ENCODE data around the gene HTR1D. TPM values are rescaled to one million over a fixed set of nuclear protein-coding genes. Genes with fewer than 3 reads are reported as not detected.

Gene HTR1D
- total RNA-seq, 1 donor from 2014 or later, result not detected

DNA sequence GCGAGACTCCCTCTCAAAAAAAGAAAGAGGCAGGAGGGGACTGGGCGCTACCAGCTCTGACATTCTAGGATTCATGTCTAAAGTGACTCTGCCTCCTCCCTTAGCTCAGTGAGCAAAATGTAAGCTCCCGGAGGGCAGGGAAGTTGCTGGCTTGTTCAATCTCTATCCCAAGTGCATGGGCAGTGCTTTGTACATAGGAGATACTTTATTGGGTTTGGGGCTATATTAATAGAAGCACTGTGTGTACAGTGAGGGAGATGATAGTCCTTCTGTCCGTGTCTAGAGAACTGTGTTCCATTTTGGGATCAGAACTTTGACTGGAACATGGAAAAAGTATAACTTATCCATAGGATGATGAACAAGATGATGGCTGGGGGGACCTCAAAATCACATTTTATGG lies 31.9 kb downstream of the HTR1D start:
- DNase-seq (ENCODE audit: low spot score), result no peak

DNA sequence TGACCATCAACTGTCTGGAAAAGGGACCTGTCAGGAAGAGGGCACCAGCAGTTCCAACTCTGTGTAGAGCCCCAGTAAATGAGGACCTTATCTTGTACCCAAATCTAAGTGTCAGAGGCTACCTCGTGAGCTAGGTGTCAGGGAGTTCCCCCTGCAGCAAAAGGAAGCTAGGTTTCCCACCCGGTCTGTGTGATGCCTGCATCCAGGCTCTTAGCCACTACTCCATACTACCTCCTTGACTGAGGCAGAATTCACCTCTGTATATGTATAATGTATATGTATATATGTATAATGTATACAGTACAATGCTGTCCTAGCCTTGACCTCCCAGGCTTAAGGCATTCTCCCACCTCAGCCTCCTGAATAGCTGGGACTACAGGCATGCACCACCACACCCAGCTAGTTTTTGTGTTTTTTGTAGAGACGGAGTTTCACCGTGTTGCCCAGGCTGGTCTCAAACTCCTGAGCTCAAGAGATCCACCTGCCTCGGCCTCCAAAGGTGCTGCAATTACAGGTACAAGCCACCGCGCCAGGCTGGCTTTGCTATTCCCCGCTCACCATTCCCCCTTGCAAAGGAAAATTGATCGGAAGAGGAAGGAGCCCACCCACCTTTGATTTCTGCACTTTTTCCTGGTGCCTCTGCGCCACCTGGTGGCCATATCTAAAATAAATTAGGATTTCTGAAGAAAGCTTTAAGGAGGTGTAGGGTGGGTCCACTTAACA lies 32.9 kb downstream of the HTR1D start:
- DNase-seq (ENCODE audit: low spot score), result no peak

DNA sequence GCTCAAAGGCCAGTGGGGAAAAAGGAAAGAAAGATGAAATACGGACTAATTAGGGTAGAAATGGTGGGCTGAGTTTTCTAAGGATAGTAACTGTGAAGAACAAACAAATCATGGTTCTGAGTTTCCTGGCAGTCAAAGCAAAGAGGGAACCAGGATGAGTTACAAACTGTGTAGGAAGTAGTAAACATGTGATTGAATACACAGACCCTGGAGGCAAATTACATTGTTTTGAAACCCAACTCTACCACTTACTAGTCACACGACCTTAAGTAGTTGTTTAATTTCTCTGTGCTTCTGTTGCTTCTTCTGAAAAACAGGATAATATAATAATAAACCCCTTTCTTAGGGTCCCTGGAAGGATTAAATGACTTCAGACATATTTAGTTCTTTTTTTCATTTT lies 37.4 kb downstream of the HTR1D start:
- DNase-seq (ENCODE audit: low spot score), result no peak

DNA sequence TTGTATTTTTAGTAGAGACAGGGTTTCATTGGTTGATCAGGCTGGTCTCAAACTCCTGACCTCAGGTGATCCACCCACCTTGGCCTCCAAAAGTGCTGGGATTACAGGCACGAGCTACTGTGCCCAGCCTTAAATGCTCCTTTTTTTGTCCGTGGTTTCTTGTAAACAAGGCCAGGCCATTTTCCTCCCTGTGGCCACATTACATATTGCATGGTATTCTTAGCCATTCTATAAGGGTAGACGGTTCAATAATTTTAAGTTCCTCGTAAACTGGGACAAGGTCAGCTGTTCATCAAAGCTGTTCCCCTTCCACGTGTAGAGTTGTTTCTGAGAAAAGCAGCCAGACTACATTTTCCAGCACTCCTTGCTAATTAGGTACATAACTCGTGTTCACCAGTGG lies 38.4 kb downstream of the HTR1D start:
- DNase-seq (ENCODE audit: low spot score), result no peak

DNA sequence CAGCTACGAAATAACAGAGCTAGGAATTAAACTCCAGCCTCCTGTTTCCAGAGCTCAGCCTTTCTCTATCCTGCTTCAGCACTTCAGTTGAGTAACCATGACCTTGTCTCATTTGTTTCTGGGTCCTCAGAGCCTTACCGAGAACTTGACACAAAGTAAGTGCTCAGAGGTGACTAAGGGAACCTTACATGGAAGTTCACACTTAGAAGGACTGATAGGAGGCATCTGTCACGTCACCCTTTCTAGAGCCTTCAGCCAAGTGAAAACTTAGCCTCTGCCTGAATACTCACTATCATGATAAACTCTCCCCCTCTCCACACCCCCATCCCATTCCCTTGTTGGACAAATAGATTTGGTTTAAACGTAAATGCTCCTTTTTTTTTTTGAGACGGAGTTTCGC lies 38.9 kb downstream of the HTR1D start:
- no peak for DNase-seq (ENCODE audit: low spot score)

DNA sequence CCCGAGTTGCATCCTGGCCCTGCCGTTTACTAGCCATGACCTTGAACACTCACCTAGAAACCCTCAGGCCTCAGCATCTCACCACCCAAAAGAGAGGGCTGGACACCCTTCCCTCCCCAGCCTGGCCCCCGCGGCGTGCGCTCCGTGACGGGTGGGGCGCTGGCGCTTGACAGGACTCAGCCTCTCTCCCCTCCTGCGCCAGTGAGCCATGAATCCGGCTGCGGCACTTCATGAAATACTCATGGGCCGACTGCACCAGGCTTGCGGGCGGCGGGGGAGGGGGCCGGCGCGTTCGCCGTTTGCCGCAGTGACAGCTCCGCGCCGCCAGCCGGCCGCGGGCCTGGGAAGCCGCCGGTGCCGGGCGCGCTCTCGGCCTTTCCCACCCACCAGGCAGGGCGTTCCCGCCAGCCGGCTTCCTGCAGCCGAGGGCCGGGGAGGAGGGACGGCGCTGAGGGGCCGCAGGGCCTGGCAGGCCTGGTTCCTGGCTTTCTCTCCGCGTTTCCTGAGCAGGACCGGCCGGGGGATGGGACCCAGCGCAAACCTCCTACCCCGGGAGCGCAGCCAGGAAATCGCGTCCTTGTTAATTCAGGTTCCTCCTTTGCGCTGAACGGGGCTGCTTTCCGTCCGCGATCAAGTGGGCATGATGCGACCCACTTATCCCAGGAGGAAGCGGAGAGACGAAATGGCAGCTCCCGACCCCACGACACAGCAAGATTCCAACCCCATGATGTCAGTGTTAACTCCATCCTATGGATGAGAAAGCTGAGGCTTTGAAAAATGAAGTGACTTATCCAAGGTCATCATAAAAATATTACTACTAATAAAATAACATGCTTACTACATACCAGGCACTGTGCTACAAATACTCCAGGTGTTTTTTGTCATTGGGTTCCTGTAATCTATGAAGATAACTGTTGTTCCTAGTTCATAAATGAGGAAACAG lies 39.6 kb downstream of the HTR1D start:
- peak; percentile 94 for DNase-seq (ENCODE audit: low spot score)

DNA sequence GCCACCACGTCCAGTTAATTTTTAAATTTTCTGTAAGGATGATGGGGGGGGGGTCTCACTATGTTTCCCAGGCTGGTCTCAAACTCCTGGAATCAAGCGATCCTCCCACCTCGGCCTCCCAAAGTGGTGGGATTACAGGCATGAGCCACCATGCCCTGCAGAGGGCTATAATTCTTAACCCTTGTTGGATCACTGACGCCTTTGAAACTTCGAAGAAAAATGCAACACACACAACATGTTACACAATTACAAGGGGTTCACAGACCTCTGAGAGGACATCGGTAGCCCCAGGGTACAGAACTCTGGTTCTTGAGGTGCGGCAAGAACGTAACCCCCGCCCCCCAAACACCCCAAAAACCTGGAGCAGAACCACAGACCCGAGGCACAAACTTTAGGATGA lies 40.3 kb downstream of the HTR1D start:
- DNase-seq (ENCODE audit: low spot score), result no peak

DNA sequence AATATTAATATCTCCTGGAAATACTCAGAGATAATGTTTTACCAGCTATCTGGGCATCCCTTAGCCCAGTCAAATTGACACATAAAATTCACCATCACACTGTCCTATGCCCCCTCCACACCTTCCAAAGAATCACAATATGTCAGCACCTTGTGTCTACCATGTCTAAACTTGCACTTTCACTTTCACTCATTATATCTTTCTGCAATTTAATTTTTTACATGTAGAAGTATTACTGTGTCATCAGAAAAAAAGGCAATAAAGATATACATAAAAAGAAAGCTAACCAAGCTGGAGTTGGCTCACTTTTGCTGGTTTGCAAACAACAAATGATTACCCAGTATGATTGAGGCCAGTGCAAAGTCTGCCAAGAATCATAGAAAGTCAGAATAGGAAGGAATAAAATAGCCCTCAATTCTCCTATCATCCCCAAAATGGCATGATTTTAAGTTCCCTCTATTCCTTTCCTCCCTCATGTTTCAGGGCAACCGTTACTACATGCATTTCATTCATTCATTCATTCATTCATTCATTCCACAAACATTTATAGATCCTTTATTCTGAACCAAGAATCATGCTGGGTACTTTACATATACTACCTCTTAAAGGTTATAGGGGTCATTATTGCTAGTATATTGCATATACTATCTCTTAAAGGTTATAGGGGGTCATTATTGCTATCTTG lies 42.7 kb downstream of the HTR1D start:
- DNase-seq (ENCODE audit: low spot score), result no peak

DNA sequence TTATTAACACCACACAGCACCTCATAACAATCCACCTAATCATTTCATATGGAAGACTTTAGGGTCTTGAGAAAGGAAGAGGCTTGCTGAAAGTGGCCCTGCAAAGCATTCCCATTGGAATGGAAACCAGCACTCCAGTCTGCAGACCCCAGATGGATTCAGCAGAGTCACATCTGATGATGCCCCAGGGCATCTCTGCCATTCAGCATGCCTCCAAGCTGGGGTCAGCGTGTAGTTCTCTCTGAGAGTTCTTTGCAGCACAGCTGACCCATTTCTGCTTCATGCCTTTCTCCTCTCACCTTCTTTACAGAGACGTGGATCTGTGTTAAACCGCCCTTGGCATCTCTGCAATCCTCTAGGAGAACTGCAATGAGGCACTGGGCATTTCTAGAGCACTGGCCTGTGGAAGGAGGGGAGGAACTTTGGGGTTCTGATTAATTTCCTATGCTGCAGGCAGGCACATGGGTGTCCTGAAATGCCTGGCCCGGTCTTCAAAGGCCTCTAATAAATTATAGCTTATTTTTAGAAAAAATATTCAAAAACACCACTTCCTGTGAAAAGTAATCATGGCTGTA lies 46.0 kb downstream of the HTR1D start:
- no peak for DNase-seq (ENCODE audit: low spot score)

DNA sequence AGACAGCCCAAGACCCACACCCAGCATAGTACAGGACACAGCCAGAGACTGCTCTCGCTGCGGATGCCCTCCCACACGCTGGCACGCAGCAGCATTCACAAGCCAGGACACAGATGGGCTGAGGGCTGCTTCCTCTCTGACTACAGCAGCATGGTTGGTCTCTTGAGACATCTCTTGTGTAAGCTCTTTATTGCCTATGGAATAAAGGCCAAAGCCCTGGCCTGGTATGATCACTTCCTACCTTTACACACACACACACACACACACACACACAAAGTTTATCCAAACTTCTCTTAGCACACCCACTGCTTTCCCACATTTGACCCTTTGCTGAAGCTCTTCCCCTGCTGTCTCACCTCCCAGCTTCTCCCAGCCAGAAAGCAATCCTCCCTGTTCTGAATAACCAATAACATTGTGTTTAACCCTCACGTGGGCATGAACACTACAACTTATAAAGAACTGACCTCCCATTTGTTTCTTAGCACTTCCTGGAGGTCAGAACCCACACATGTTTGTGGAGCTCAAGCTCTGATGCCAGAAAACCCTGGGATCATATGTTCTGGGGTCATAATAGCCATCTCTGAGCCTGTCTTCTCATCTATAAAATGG lies 47.5 kb downstream of the HTR1D start:
- no peak for DNase-seq (ENCODE audit: low spot score)

DNA sequence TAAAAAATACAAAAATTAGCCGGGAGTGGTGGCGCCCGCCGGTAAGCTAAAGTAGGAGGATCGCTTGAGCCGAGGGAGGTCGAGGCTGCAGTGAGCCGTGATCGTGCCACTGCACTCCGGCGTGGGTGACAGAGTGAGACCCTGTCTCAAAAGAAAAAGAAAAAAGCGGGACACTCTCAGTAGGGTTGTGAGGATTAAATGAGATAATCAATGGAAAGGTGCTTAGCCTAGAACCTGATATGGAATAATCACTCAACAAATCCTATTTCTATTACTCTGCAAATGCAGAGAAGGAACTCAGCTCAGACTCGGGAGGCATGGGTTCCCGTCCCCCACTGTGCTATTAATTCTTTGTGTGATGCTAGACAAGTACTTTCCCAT lies 48.1 kb downstream of the HTR1D start:
- no peak for DNase-seq (ENCODE audit: low spot score)

DNA sequence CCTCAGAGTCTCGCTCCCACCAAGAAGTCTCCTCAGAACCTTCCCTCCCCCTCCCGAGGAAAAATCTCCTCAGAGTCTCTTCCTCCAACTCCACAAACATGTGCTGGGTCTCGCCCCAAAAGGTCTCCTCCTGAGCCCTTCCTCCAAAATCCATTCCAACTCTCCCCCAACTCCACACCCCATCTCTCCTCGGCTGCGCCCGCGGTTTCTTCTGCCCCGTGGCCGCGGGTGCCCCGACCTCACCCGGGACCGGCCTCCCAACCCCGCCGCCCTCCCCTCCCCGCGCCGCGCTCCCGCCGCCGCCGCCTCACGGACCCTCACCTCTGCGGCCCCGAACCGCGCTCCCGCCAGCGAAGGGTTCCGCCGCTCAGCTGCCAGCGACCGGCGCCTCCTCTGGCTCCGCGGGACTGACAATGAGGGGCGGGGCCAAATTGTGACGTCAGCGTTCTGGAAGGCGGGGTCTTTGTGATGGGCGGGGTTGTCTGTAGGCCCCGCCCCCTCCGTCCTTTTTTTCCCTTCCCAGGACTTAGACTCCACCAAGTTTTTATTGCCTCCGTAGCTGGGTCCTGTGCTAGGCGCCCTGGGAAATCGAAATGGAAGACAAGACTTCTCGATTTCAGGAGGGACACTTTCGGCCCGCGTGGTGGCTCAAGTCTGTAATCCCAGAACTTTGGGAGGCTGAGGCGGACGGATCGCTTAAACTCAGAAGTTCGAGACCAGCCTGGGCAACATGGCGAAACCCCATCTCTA lies 48.7 kb downstream of the HTR1D start, which contains the start of gene LUZP1:
Gene LUZP1, minus strand, starts transcription at position 412 of the 750 bp plus-strand sequence.
- peak; percentile 97 for DNase-seq (ENCODE audit: low spot score)

DNA sequence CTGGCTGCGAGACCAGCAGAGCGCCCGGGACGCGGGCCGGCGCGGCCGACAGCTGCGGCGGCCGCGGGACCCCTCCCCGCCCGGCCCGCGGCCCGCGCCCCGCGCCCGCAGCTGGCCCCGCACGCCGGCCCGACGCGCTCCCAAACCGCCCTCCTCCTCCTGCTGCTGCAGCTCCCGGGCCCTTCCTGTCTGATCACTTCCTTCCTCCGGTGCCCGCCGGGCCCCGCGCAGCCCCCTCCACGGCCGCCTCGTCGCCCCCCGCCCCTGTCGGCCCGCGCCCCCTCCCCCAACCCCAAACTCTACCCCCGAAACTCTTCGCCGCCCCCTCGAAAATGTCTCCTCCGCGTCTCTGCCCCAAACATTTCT lies 49.2 kb downstream of the HTR1D start:
- DNase-seq (ENCODE audit: low spot score), result no peak

DNA sequence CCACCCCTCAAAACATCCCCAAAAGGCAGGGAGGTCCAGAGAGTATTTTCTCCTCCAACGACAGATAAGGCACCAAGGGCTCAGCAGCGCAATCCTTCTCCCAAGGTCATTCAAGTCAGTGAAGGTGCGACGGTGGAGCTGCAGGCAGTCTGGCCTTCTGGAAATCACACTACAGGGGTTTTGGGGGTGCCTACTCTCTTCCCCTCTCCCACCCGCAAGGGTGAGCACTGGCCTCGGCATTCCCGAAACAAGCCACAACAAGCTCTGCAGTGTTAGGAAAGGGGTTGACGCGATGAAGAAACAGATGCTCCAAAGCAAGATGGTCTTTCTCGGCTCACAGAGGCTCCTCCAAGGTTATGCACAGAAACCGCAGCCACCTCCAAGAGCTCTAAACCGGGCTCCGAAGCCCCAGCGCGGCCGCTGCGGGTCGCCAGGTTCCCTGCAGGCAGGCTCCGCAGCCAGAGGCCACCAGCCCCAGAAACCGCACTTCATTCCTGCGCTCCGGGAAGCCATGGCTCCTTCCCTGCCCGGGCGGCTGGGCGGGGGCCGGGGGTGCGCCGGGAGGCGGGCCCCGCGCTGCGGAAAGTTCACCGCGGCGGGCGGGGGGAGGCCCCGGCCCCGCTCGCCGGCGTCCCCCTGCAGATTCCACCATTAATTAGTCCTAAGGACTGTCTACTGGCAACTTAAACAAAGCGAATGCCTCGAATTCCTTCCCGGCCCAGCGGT lies 49.8 kb downstream of the HTR1D start:
- DNase-seq (ENCODE audit: low spot score), result no peak

DNA sequence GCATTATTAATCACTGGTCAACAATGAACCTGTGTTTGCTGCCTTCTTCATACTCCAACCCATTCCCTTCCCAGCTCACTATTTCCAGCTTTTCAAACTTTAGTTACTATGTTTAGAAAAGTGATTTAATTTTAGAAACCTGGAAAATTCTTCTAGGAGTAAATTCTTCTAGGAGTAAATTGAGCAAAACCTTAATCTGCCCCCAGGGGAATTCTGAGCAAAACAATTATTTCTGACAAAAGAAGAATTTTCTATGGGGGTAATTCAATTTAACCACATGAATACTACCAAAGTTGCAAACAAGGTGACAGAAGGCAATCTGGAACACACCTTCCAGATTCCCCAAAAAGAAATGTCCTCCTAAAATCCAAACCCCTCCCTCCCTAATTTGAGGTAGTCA lies 50.4 kb downstream of the HTR1D start:
- DNase-seq (ENCODE audit: low spot score), result no peak

DNA sequence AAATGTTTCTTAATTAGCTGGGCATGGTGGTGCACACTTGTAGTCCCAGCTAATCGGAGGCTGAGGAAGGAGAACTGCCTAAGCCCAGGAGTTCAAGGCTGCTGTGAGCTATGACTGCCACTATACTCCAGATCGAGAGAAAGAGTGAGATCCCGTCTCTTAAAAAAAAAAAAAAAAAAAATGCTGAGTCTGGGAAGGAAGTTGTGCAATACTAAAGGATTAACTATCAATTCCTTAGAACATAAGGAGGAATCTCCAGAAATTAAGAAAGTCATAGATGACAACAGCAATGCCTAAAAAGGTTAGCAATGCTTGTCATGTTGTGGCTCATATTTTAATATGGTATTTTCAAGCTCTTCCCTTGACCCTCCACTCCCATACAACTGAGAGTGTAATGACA lies 53.9 kb downstream of the HTR1D start:
- no peak for DNase-seq (ENCODE audit: low spot score)

DNA sequence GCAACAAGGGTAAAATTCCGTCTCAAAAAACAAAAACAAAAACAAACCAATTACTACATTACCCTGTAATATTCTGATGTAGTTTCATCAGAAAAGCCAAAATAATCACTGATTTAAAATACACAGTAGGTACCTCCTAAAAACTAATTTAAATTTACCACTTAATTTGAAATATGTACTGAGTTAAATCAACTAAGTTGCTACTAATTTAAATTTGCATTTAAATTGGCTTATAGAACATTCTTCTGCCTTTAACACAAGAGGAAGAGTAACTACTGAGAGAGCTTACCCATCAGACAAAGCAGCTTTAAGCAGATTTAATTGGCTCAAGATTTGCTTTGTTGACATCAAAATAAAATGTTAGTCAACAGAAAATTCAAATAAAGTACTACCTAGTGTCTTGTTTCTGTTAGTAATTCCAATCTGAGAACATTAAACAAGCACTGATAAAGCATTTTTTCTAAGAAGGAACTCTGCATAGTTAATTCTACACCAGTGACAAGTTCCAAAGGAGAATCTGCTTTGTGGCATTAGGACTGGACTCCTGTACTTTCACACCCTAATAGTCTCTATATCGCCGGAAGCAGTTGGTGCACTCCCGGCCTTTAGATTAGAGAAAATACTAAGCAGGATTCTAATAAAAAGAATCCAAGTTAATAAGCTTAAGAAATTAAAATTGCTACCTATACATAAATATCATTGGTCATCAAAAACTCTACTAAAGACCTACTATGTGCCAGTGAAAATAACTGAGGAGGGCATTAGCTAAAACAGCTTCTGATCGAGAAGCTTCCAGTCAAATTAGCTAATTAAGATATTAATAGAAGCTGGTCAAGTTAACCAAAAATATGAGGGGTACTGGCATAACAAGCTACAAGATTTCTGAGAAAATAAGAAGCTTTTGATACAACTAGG lies 57.1 kb downstream of the HTR1D start:
- DNase-seq (ENCODE audit: low spot score), result no peak

DNA sequence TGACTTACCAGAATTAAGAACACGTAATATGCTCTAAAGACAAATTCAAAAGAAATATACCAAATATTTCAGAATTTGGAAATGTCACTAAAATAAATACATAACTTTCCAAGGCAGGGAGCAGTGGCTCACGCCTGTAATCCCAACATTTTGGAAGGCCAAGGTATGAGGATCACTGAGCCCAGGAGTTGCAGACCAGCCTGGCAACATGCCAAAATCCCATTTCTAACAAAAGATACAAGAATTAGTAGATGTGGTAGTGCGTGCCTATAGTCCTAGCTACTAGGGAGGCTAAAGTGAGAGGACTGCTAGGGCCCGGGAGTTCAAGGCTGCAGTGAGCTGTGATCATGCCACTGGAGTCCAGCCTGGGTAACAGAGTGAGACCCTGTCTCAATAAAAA lies 60.4 kb downstream of the HTR1D start:
- DNase-seq (ENCODE audit: low spot score), result no peak
